HepG2 (cell line): ENCODE results near the gene MAP2K3. TPM values are rescaled to one million over a fixed set of nuclear protein-coding genes. Genes with fewer than 3 reads are reported as not detected.

Source experiments
- KDM6A ChIP-seq: IDR thresholded peaks from 2 replicates; pipeline ENCODE4 v1.6.1; 2016; ENCODE audit warnings: low read depth
- KLF11 ChIP-seq: IDR thresholded peaks from 2 replicates; pipeline ENCODE4 v1.6.1; 2016; ENCODE audit warnings: missing compliant biosample characterization
- LCORL ChIP-seq, 2 experiments: fragments of 450-650 bp in 1 of 2; sonication (generic) in 1 of 2; formaldehyde crosslinking in 1 of 2; IDR thresholded peaks; 2 replicates each; pipeline versions ENCODE4 v1.5.0 to v1.6.1; 2017 to 2020; ENCODE audit warnings: antibody characterized with exemption in 1 of 2, missing genetic modification reagents in 1 of 2
- NBN ChIP-seq: fragments of 450-650 bp; conservative IDR thresholded peaks from 2 replicates; pipeline ENCODE4 v1.6.1; 2017
- PHB2 ChIP-seq: fragments of 450-650 bp; IDR thresholded peaks from 2 replicates; pipeline ENCODE4 v1.6.1; 2018; ENCODE audit not compliant: partially characterized antibody
- RBAK ChIP-seq: sonication (generic); formaldehyde crosslinking; IDR thresholded peaks from 2 replicates; pipeline ENCODE4 v1.5.1; 2020; ENCODE audit warnings: mild to moderate bottlenecking, missing genetic modification reagents
- STAT5B ChIP-seq: sonication (generic); formaldehyde crosslinking; IDR thresholded peaks from 2 replicates; pipeline ENCODE4 v1.4.0; 2020; ENCODE audit warnings: missing genetic modification reagents
- ZFY ChIP-seq: sonication (generic); formaldehyde crosslinking; IDR thresholded peaks from 2 replicates; pipeline ENCODE4 v1.4.0; 2020; ENCODE audit warnings: missing genetic modification reagents
- ZNF234 ChIP-seq: sonication (generic); formaldehyde crosslinking; conservative IDR thresholded peaks from 2 replicates; pipeline ENCODE4 v1.5.1; 2020; ENCODE audit warnings: mild to moderate bottlenecking, missing genetic modification reagents
- ZNF468 ChIP-seq: sonication (generic); formaldehyde crosslinking; IDR thresholded peaks from 2 replicates; pipeline ENCODE4 v1.8.0; 2022; ENCODE audit warnings: mild to moderate bottlenecking, moderate library complexity, missing genetic modification reagents
- ZNF737 ChIP-seq: sonication (generic); formaldehyde crosslinking; IDR thresholded peaks from 2 replicates; pipeline ENCODE4 v1.5.0; 2020; ENCODE audit warnings: missing genetic modification reagents, mild to moderate bottlenecking, borderline replicate concordance
- ZNF776 ChIP-seq: sonication (generic); formaldehyde crosslinking; IDR thresholded peaks from 2 replicates; pipeline ENCODE4 v1.4.0; 2020; ENCODE audit warnings: mild to moderate bottlenecking, missing genetic modification reagents
- ZNF850 ChIP-seq: sonication (generic); formaldehyde crosslinking; conservative IDR thresholded peaks from 2 replicates; pipeline ENCODE4 v1.9.0; 2021; ENCODE audit warnings: mild to moderate bottlenecking, missing genetic modification reagents
- polyA plus RNA-seq, 8 experiments: library from polyadenylated mRNA; depleted of rRNA in 3 of 8; stranded (reverse) in 7 of 8; unstranded in 1 of 8; fragments of >200 nt; fragmentation: Illumina TruSeq in 4 of 8; extraction: Trizol in 4 of 8; gene quantifications; 2 replicates each; pipeline versions ENCODE4 v1.2.1 to v1.2.3, GENCODE V29; 2011 to 2016; ENCODE audit warnings: low read depth in 4 of 8, missing spikeins in 1 of 8, mixed read lengths in 1 of 8; ENCODE audit not compliant: insufficient read depth in 1 of 8
- total RNA-seq, 5 experiments: library from RNA; depleted of rRNA; stranded (reverse); fragments of >200 nt; fragmentation: Illumina TruSeq; extraction: Trizol; gene quantifications; 2 replicates each; pipeline ENCODE4 v1.2.3, GENCODE V29; 2016; ENCODE audit warnings: low read depth in 1 of 5
- TF ChIP-seq, protein P1 (sequence below): sonication (generic); formaldehyde crosslinking; IDR thresholded peaks from 2 replicates; pipeline ENCODE4 v1.5.0; 2020; ENCODE audit warnings: mild to moderate bottlenecking, missing genetic modification reagents, moderate library complexity
- TF ChIP-seq, protein P2 (sequence below): sonication (generic); formaldehyde crosslinking; IDR thresholded peaks from 2 replicates; pipeline ENCODE4 v1.4.0; 2020; ENCODE audit warnings: missing genetic modification reagents
- TF ChIP-seq, protein P3 (sequence below): sonication (generic); formaldehyde crosslinking; IDR thresholded peaks from 2 replicates; pipeline ENCODE4 v1.4.0; 2020; ENCODE audit warnings: mild to moderate bottlenecking, missing genetic modification reagents
- TF ChIP-seq, protein P4 (sequence below): sonication (generic); formaldehyde crosslinking; IDR thresholded peaks from 2 replicates; pipeline ENCODE4 v1.8.0; 2022; ENCODE audit warnings: low read depth, missing genetic modification reagents
- TF ChIP-seq, protein P5 (sequence below): sonication (generic); formaldehyde crosslinking; IDR thresholded peaks from 2 replicates; pipeline ENCODE4 v1.4.0; 2020; ENCODE audit warnings: missing genetic modification reagents
- TF ChIP-seq, protein P6 (sequence below): sonication (generic); formaldehyde crosslinking; conservative IDR thresholded peaks from 2 replicates; pipeline ENCODE4 v1.4.0; 2020; ENCODE audit warnings: missing genetic modification reagents

Gene MAP2K3
- total and polyA plus RNA-seq, 2 of the 13 experiments (the other 11 are each of a cell fraction or from before 2014, with no cell fraction given): 20.5 to 27.4 TPM

DNA sequence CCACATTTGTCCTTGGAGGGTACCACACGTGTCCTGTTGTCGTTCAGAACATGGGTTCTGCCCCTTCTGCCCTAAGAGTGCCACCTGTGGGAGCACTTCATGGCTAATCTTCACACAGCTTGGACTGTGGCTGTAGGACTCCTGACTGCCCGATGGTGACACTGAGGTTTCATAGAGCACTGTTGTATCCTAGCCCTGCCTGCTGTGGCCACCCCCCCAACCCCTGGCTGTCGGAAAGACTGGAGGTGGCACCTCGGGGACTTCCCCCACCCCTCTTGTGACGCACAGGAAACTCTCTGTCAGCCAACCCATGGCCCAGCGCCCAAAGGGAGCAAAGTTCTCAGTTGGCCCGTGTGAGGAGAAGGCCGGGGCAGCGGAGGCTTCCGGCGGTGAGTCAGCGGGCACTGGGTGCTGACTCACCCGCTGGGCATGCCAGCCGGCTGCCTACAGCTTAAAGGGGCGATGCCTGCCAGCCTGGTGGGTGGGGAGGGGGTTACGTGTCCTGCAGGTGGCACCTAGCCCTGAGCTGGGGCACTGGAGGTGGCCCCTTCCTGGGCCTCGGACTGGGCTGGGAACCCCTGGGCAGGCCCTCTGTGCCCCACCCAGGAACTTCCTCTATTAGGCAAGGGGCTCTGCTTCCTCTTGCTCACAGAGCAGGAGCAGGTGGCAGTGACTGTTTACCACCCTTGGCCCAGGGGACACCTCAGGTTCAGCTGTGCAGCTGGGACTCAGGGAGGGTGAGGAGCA, 3.4 kb downstream of the MAP2K3 start (continued):
- TF ChIP-seq, protein P1, sequence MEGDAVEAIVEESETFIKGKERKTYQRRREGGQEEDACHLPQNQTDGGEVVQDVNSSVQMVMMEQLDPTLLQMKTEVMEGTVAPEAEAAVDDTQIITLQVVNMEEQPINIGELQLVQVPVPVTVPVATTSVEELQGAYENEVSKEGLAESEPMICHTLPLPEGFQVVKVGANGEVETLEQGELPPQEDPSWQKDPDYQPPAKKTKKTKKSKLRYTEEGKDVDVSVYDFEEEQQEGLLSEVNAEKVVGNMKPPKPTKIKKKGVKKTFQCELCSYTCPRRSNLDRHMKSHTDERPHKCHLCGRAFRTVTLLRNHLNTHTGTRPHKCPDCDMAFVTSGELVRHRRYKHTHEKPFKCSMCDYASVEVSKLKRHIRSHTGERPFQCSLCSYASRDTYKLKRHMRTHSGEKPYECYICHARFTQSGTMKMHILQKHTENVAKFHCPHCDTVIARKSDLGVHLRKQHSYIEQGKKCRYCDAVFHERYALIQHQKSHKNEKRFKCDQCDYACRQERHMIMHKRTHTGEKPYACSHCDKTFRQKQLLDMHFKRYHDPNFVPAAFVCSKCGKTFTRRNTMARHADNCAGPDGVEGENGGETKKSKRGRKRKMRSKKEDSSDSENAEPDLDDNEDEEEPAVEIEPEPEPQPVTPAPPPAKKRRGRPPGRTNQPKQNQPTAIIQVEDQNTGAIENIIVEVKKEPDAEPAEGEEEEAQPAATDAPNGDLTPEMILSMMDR (CRISPR knock-in tag): peak; percentile 24
- TF ChIP-seq, protein P2, sequence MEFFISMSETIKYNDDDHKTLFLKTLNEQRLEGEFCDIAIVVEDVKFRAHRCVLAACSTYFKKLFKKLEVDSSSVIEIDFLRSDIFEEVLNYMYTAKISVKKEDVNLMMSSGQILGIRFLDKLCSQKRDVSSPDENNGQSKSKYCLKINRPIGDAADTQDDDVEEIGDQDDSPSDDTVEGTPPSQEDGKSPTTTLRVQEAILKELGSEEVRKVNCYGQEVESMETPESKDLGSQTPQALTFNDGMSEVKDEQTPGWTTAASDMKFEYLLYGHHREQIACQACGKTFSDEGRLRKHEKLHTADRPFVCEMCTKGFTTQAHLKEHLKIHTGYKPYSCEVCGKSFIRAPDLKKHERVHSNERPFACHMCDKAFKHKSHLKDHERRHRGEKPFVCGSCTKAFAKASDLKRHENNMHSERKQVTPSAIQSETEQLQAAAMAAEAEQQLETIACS: no peak
- TF ChIP-seq LCORL (IDR thresholded peaks at IDR 0.05) (no peak), LCORL (CRISPR knock-in tag; IDR thresholded peaks at IDR 0.05) (no peak; the same call in 1 of the 2 replicates), STAT5B (CRISPR knock-in tag) (no peak), ZNF468 (CRISPR knock-in tag) (no peak), ZNF776 (CRISPR knock-in tag) (0 out of 2 replicates have a peak, but pooled peaks have one; percentile 26), KDM6A (CRISPR knock-in tag) (0 out of 2 replicates have a peak, but pooled peaks have one; percentile 30), ZFY (CRISPR knock-in tag) (peak; percentile 81), ZNF737 (CRISPR knock-in tag) (no peak), NBN (no peak), RBAK (CRISPR knock-in tag) (no peak), ZNF850 (no peak), ZNF234 (CRISPR knock-in tag) (no peak), PHB2 (no peak), KLF11 (CRISPR knock-in tag) (peak; percentile 45; the same call in 1 of the 2 replicates)
- TF ChIP-seq, protein P3, sequence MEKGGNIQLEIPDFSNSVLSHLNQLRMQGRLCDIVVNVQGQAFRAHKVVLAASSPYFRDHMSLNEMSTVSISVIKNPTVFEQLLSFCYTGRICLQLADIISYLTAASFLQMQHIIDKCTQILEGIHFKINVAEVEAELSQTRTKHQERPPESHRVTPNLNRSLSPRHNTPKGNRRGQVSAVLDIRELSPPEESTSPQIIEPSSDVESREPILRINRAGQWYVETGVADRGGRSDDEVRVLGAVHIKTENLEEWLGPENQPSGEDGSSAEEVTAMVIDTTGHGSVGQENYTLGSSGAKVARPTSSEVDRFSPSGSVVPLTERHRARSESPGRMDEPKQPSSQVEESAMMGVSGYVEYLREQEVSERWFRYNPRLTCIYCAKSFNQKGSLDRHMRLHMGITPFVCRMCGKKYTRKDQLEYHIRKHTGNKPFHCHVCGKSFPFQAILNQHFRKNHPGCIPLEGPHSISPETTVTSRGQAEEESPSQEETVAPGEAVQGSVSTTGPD (CRISPR knock-in tag): 0 out of 2 replicates have a peak, but pooled peaks have one; percentile 32
- TF ChIP-seq, protein P4, sequence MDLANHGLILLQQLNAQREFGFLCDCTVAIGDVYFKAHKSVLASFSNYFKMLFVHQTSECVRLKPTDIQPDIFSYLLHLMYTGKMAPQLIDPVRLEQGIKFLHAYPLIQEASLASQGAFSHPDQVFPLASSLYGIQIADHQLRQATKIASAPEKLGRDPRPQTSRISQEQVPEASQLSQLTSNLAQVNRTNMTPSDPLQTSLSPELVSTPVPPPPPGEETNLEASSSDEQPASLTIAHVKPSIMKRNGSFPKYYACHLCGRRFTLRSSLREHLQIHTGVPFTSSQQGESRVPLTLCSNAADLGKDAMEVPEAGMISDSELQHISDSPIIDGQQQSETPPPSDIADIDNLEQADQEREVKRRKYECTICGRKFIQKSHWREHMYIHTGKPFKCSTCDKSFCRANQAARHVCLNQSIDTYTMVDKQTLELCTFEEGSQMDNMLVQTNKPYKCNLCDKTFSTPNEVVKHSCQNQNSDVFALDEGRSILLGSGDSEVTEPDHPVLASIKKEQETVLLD (CRISPR knock-in tag): no peak
- TF ChIP-seq, protein P5, sequence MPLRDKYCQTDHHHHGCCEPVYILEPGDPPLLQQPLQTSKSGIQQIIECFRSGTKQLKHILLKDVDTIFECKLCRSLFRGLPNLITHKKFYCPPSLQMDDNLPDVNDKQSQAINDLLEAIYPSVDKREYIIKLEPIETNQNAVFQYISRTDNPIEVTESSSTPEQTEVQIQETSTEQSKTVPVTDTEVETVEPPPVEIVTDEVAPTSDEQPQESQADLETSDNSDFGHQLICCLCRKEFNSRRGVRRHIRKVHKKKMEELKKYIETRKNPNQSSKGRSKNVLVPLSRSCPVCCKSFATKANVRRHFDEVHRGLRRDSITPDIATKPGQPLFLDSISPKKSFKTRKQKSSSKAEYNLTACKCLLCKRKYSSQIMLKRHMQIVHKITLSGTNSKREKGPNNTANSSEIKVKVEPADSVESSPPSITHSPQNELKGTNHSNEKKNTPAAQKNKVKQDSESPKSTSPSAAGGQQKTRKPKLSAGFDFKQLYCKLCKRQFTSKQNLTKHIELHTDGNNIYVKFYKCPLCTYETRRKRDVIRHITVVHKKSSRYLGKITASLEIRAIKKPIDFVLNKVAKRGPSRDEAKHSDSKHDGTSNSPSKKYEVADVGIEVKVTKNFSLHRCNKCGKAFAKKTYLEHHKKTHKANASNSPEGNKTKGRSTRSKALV: no peak
- TF ChIP-seq, protein P6, sequence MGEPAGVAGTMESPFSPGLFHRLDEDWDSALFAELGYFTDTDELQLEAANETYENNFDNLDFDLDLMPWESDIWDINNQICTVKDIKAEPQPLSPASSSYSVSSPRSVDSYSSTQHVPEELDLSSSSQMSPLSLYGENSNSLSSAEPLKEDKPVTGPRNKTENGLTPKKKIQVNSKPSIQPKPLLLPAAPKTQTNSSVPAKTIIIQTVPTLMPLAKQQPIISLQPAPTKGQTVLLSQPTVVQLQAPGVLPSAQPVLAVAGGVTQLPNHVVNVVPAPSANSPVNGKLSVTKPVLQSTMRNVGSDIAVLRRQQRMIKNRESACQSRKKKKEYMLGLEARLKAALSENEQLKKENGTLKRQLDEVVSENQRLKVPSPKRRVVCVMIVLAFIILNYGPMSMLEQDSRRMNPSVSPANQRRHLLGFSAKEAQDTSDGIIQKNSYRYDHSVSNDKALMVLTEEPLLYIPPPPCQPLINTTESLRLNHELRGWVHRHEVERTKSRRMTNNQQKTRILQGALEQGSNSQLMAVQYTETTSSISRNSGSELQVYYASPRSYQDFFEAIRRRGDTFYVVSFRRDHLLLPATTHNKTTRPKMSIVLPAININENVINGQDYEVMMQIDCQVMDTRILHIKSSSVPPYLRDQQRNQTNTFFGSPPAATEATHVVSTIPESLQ (CRISPR knock-in tag): no peak
